Lower leg skin (tissue), 4 donors: ENCODE data around the gene KIAA0930. TPM values are rescaled to one million over a fixed set of nuclear protein-coding genes. Genes with fewer than 3 reads are reported as not detected.

ENCODE experiments used
- DNase-seq, 2 donors: peaks; one replicate each; pipeline ENCODE4 v3.0.0-alpha.2; 2019; ENCODE audit warnings: low spot score in 2 of 2
- H3K4me3 ChIP-seq: fragments of 200-600 bp; sonication (generic); 2 replicates; pipeline ENCODE4 v1.5.1; 2017; ENCODE audit warnings: mild to moderate bottlenecking, low read depth; ENCODE audit not compliant: poor library complexity, severe bottlenecking
- CTCF ChIP-seq, 3 donors: fragments of 450-650 bp; IDR thresholded peaks; one replicate each; pipeline ENCODE4 v1.5.1; 2016; ENCODE audit warnings: antibody characterized with exemption in 3 of 3, mild to moderate bottlenecking in 3 of 3, moderate library complexity in 2 of 3
- POLR2A ChIP-seq, 2 donors: fragments of 450-650 bp; IDR thresholded peaks; one replicate each; pipeline ENCODE4 v1.6.1; 2016 to 2017; ENCODE audit warnings: antibody characterized with exemption in 2 of 2, mild to moderate bottlenecking in 1 of 2, moderate library complexity in 1 of 2
- WGBS, 2 donors: methylation state at CpG; one replicate each; pipeline ENCODE4 v1.1.5; 2018; 5-methylcytosine and 5-hydroxymethylcytosine counted together
- intact Hi-C: fragments of 100-400 bp; cut with DNase I; formaldehyde crosslinking; loops from one replicate; pipeline ENCODE4 v1.15.0; 2023; ENCODE audit warnings: low total_unique reads
- total RNA-seq, 4 donors: library from RNA; depleted of rRNA; stranded (reverse); fragments of >200 nt; gene quantifications; one replicate each; pipeline ENCODE4 v1.1.0, GENCODE V29; 2016

Gene KIAA0930
- total RNA-seq, 4 donors from 2014 or later, result 47.6 to 143 (median 96.8) TPM

GRCh38 chr22:45162531-45162930 lies 78.2 kb downstream of the KIAA0930 start:
- no peak for DNase-seq
- TF ChIP-seq POLR2A (IDR thresholded peaks at IDR 0.05), result no peak
- no peak for TF ChIP-seq CTCF (IDR thresholded peaks at IDR 0.05)
- intact Hi-C loops, result loop anchor here (10.0 kb wide), 1 partner anchor 272 kb away; no protein-coding TSS in a partner anchor
- no peak overlapping the region for H3K4me3 ChIP-seq
- WGBS, 2 donors, result 63 to 82% methylated on average over 18 to 19 of the region's 19 CpGs

- no peak for TF ChIP-seq POLR2A (IDR thresholded peaks at IDR 0.05)
- TF ChIP-seq CTCF (IDR thresholded peaks at IDR 0.05), result no peak
- WGBS, 2 donors, result 47 to 48% methylated on average over 5 of the region's 5 CpGs
- no peak for DNase-seq
- no peak overlapping the region for H3K4me3 ChIP-seq
- intact Hi-C loops, result loop anchor here (10.0 kb wide), 1 partner anchor 275 kb away; no protein-coding TSS in a partner anchor
Measured at GRCh38 chr22:45159652-45160462, 80.8 kb downstream of the KIAA0930 start.

GRCh38 chr22:45157907-45158306 lies 82.8 kb downstream of the KIAA0930 start:
- intact Hi-C loops, result no loop called here
- WGBS, 2 donors, result 85 to 92% methylated on average over 3 of the region's 3 CpGs
- no peak for DNase-seq
- no peak for TF ChIP-seq CTCF (IDR thresholded peaks at IDR 0.05)
- TF ChIP-seq POLR2A (IDR thresholded peaks at IDR 0.05), result no peak
- no peak overlapping the region for H3K4me3 ChIP-seq

- H3K4me3 ChIP-seq, result no peak overlapping the region
- TF ChIP-seq POLR2A (IDR thresholded peaks at IDR 0.05) (no peak), CTCF (IDR thresholded peaks at IDR 0.05) (no peak)
- intact Hi-C loops, result no loop called here
- DNase-seq, result no peak
- WGBS, 2 donors, result 78 to 86% methylated on average over 9 of the region's 9 CpGs
Measured at GRCh38 chr22:45155050-45155840, 85.4 kb downstream of the KIAA0930 start.

GRCh38 chr22:45154383-45154782 lies 86.3 kb downstream of the KIAA0930 start:
- no peak for TF ChIP-seq CTCF (IDR thresholded peaks at IDR 0.05)
- no peak for TF ChIP-seq POLR2A (IDR thresholded peaks at IDR 0.05)
- intact Hi-C loops, result no loop called here
- 93 to 98% methylated on average over 3 of the region's 3 CpGs for WGBS, 2 donors
- no peak for DNase-seq
- H3K4me3 ChIP-seq, result no peak overlapping the region
